Colon (tissue), 2 donors: ENCODE data around the gene CEP250.

Experiments
- FAIRE-seq: peaks from 2 replicates; lab custom pipeline; 2012; peaks lifted over from hg19 to GRCh38; lab: Jason Lieb, UNC
- donor health status: control.
- donor health status: control.

Gene CEP250

GRCh38 chr20:35561268-35561667, 105.9 kb downstream of the CEP250 start:
- FAIRE-seq = no peak

- FAIRE-seq = no peak
These were observed 106.3 kb downstream of the CEP250 start for GRCh38 chr20:35561671-35562070.

GRCh38 chr20:35562541-35563110, 107.2 kb downstream of the CEP250 start:
- FAIRE-seq = no peak

- FAIRE-seq = no peak
These were observed 108.4 kb downstream of the CEP250 start for GRCh38 chr20:35563834-35564233.

GRCh38 chr20:35564905-35565304, 109.5 kb downstream of the CEP250 start:
- no peak for FAIRE-seq

- no peak for FAIRE-seq
These were observed 113.2 kb downstream of the CEP250 start for GRCh38 chr20:35568645-35569044.
